H9 (cell line): ENCODE data around the gene PGM1. TPM values are rescaled to one million over a fixed set of nuclear protein-coding genes. Genes with fewer than 3 reads are reported as not detected.

Experiments
- DNase-seq: peaks from one replicate; pipeline ENCODE4 v3.0.0-alpha.2; 2017
- H2AFZ ChIP-seq: one replicate; pipeline ENCODE4 v1.6.1; 2013; ENCODE audit warnings: mild to moderate bottlenecking, low read length, control low read depth, moderate library complexity
- H2AK5ac ChIP-seq: 2 replicates; pipeline ENCODE4 v1.6.1; 2013; ENCODE audit warnings: low read length, control low read depth, mixed read lengths; ENCODE audit not compliant: insufficient read length
- H2BK120ac ChIP-seq: one replicate; pipeline ENCODE4 v1.6.1; 2013; ENCODE audit warnings: low read depth, mild to moderate bottlenecking, low read length, control low read depth, inconsistent platforms; ENCODE audit not compliant: poor library complexity, severe bottlenecking
- H2BK12ac ChIP-seq: 2 replicates; pipeline ENCODE4 v1.6.1; 2013; ENCODE audit warnings: low read length, control low read depth, mixed read lengths, low read depth; ENCODE audit not compliant: insufficient read length
- H2BK15ac ChIP-seq: 2 replicates; pipeline ENCODE4 v1.6.1; 2013; ENCODE audit warnings: low read depth, low read length, control low read depth
- H2BK20ac ChIP-seq: one replicate; pipeline ENCODE4 v1.6.1; 2013; ENCODE audit warnings: low read depth, mild to moderate bottlenecking, low read length, control low read depth, inconsistent platforms; ENCODE audit not compliant: poor library complexity, severe bottlenecking
- H2BK5ac ChIP-seq: 2 replicates; pipeline ENCODE4 v1.6.1; 2013; ENCODE audit warnings: low read length, control low read depth, mixed read lengths; ENCODE audit not compliant: insufficient read length
- H3K14ac ChIP-seq: 2 replicates; pipeline ENCODE4 v1.6.1; 2013; ENCODE audit warnings: low read length, control low read depth; ENCODE audit not compliant: insufficient read depth
- H3K18ac ChIP-seq: 2 replicates; pipeline ENCODE4 v1.6.1; 2013; ENCODE audit warnings: low read depth, mild to moderate bottlenecking, mixed read lengths, low read length, control low read depth; ENCODE audit not compliant: insufficient read length
- H3K23ac ChIP-seq: 2 replicates; pipeline ENCODE4 v1.6.1; 2013; ENCODE audit warnings: low read length, control low read depth, mixed read lengths, low read depth; ENCODE audit not compliant: insufficient read length
- H3K23me2 ChIP-seq: 2 replicates; pipeline ENCODE4 v1.6.1; 2013; ENCODE audit warnings: low read depth, mild to moderate bottlenecking, mixed read lengths, low read length, control low read depth; ENCODE audit not compliant: insufficient read length, poor library complexity, severe bottlenecking
- H3K27ac ChIP-seq: 2 replicates; pipeline ENCODE4 v1.5.1; 2013; ENCODE audit warnings: low read length, control low read depth, mixed read lengths, low read depth; ENCODE audit not compliant: insufficient read length
- H3K27me3 ChIP-seq: 2 replicates; pipeline ENCODE4 v1.6.1; 2013; ENCODE audit warnings: low read length, control low read depth, inconsistent platforms; ENCODE audit not compliant: insufficient read depth
- H3K4ac ChIP-seq: 2 replicates; pipeline ENCODE4 v1.6.1; 2013; ENCODE audit warnings: low read depth, mild to moderate bottlenecking, control low read depth, inconsistent platforms, low read length, moderate library complexity
- H3K4me1 ChIP-seq: 2 replicates; pipeline ENCODE4 v1.6.1; 2013; ENCODE audit warnings: low read length, control low read depth, inconsistent platforms; ENCODE audit not compliant: insufficient read depth
- H3K4me2 ChIP-seq: 2 replicates; pipeline ENCODE4 v1.6.1; 2013; ENCODE audit warnings: low read length, control low read depth, mixed read lengths; ENCODE audit not compliant: insufficient read length, insufficient read depth
- H3K56ac ChIP-seq: 2 replicates; pipeline ENCODE4 v1.6.1; 2013; ENCODE audit warnings: low read depth, mild to moderate bottlenecking, mixed read lengths, low read length, control low read depth; ENCODE audit not compliant: insufficient read length
- H3K79me1 ChIP-seq: 2 replicates; pipeline ENCODE4 v1.6.1; 2013; ENCODE audit warnings: low read depth, mild to moderate bottlenecking, moderate library complexity, low read length, control low read depth, inconsistent platforms; ENCODE audit not compliant: insufficient read depth, poor library complexity, severe bottlenecking
- H3K79me2 ChIP-seq: 2 replicates; pipeline ENCODE4 v1.6.1; 2013; ENCODE audit warnings: low read length, control low read depth, inconsistent platforms; ENCODE audit not compliant: insufficient read depth
- H3K9ac ChIP-seq: 2 replicates; pipeline ENCODE4 v1.6.1; 2013; ENCODE audit warnings: low read length, control low read depth, mixed read lengths; ENCODE audit not compliant: insufficient read length; ENCODE audit errors: extremely low read depth
- H3K9me3 ChIP-seq: one replicate; pipeline ENCODE4 v1.6.1; 2013; ENCODE audit warnings: low read depth, low read length, inconsistent platforms; ENCODE audit not compliant: control insufficient read depth
- H3T11ph ChIP-seq: one replicate; pipeline ENCODE4 v1.6.1; 2013; ENCODE audit warnings: mild to moderate bottlenecking, low read length, control low read depth, inconsistent platforms
- H4K20me1 ChIP-seq: one replicate; pipeline ENCODE4 v1.6.1; 2013; ENCODE audit not compliant: control insufficient read depth, insufficient read length, insufficient read depth
- H4K5ac ChIP-seq: 2 replicates; pipeline ENCODE4 v1.6.1; 2013; ENCODE audit warnings: low read depth, mild to moderate bottlenecking, mixed read lengths, low read length, control low read depth; ENCODE audit not compliant: insufficient read length
- H4K8ac ChIP-seq: replicated peaks from 2 replicates; pipeline ENCODE4 v1.6.1; 2013; ENCODE audit warnings: low read length, control low read depth, mixed read lengths, low read depth; ENCODE audit not compliant: insufficient read length
- H4K91ac ChIP-seq: 2 replicates; pipeline ENCODE4 v1.6.1; 2013; ENCODE audit warnings: low read depth, mild to moderate bottlenecking, moderate library complexity, mixed read lengths, low read length, control low read depth; ENCODE audit not compliant: insufficient read length
- H3K27ac Mint-ChIP-seq, 3 experiments: 2 replicates in 2 of 3; 3 replicates in 1 of 3; pipeline ENCODE4 v1.8.0; 2020 to 2021; ENCODE audit warnings: mixed read lengths in 3 of 3, mild to moderate bottlenecking in 1 of 3, moderate library complexity in 1 of 3
- H3K27me3 Mint-ChIP-seq: 2 replicates; pipeline ENCODE4 v1.8.0; 2021; ENCODE audit warnings: low read depth, mild to moderate bottlenecking, moderate library complexity, mixed read lengths
- H3K36me3 Mint-ChIP-seq, 3 experiments: 2 replicates in 2 of 3; 3 replicates in 1 of 3; pipeline ENCODE4 v1.8.0; 2020 to 2021; ENCODE audit warnings: low read depth in 3 of 3, mixed read lengths in 3 of 3; ENCODE audit not compliant: insufficient read depth in 1 of 3
- H3K4me1 Mint-ChIP-seq, 2 experiments: 2 replicates each; pipeline ENCODE4 v1.8.0; 2020; ENCODE audit warnings: mixed read lengths in 2 of 2
- H3K4me3 Mint-ChIP-seq, 2 experiments: 2 replicates in 1 of 2; 3 replicates in 1 of 2; pipeline ENCODE4 v1.8.0; 2020 to 2021; ENCODE audit warnings: mild to moderate bottlenecking in 2 of 2, mixed read lengths in 2 of 2, moderate library complexity in 1 of 2
- H3K9me3 Mint-ChIP-seq, 2 experiments: 2 replicates in 1 of 2; 3 replicates in 1 of 2; pipeline ENCODE4 v1.8.0; 2020; ENCODE audit warnings: mild to moderate bottlenecking in 2 of 2, mixed read lengths in 2 of 2, moderate library complexity in 1 of 2
- CTCF ChIP-seq: fragments of 200-600 bp; sonication (generic); conservative IDR thresholded peaks from 3 replicates; pipeline ENCODE4 v1.8.0; 2021; ENCODE audit warnings: antibody characterized with exemption, mild to moderate bottlenecking
- WGBS: extraction: QIAGEN DNeasy Blood & Tissue Kit; methylation state at CpG from one replicate; pipeline ENCODE4 v1.1.7; 2013; ENCODE audit warnings: missing lambda C conversion rate, low lambda C conversion rate, mixed read lengths; ENCODE audit not compliant: insufficient read length; ENCODE audit errors: extremely low coverage; 5-methylcytosine and 5-hydroxymethylcytosine counted together
- total RNA-seq: library from RNA; stranded (reverse); gene quantifications from 2 replicates; pipeline ENCODE4 v1.2.1, GENCODE V29; 2021

PGM1 gene
- total RNA-seq, 1 experiment from 2014 or later: 56.4 TPM

GRCh38 chr1:63611231-63611630 is 18.0 kb downstream of the PGM1 start:
- Histone ChIP-seq H3K18ac (no peak overlapping the region), H2BK5ac (no peak overlapping the region), H4K5ac (no peak overlapping the region), H3K14ac (no peak overlapping the region), H4K8ac (no peak overlapping the region), H3K9me3 (no peaks in the 10 kb centered on the region), H4K20me1 (no peaks in the 10 kb centered on the region), H2AK5ac (no peak overlapping the region), H3K79me1 (no peaks in the 10 kb centered on the region), H2BK20ac (no peak overlapping the region), H3K4ac (no peak overlapping the region), H3K27me3 (no peaks in the 10 kb centered on the region; the same call in 1 of the 2 replicates), H2BK12ac (no peak overlapping the region), H3K23ac (no peak overlapping the region), H3K9ac (no peak overlapping the region), H3K4me2 (no peak overlapping the region), H2AFZ (no peak overlapping the region), H2BK15ac (no peak overlapping the region), H3K23me2 (no peaks in the 10 kb centered on the region), H4K91ac (no peak overlapping the region), H3K56ac (no peak overlapping the region), H3K27ac (no peak overlapping the region), H3K4me1 (peaks cover 6% of the 10 kb centered on the region), H3T11ph (no peak overlapping the region), H3K79me2 (no peaks in the 10 kb centered on the region), H2BK120ac (no peak overlapping the region)
- no peak for DNase-seq
- Mint-ChIP-seq H3K27me3 (peaks cover 3% of the 10 kb centered on the region; the same call in 1 of the 2 replicates), H3K36me3 (no peaks in the 10 kb centered on the region), H3K4me3 (no peak overlapping the region; a peak in 1 of 5 replicates), H3K4me1 (peaks cover 21 to 25% of the 10 kb centered on the region in 2 experiments), H3K27ac (no peak overlapping the region), H3K9me3 (no peaks in the 10 kb centered on the region)
- no peak for TF ChIP-seq CTCF
- WGBS: no CpG with 5 or more reads among the region's 3 CpGs
